ENCODE measurements around the gene PICALM.

GRCh38 chr11:86089659-86090058 lies 20.8 kb upstream of the PICALM start:
- TF ChIP-seq, protein P1, sequence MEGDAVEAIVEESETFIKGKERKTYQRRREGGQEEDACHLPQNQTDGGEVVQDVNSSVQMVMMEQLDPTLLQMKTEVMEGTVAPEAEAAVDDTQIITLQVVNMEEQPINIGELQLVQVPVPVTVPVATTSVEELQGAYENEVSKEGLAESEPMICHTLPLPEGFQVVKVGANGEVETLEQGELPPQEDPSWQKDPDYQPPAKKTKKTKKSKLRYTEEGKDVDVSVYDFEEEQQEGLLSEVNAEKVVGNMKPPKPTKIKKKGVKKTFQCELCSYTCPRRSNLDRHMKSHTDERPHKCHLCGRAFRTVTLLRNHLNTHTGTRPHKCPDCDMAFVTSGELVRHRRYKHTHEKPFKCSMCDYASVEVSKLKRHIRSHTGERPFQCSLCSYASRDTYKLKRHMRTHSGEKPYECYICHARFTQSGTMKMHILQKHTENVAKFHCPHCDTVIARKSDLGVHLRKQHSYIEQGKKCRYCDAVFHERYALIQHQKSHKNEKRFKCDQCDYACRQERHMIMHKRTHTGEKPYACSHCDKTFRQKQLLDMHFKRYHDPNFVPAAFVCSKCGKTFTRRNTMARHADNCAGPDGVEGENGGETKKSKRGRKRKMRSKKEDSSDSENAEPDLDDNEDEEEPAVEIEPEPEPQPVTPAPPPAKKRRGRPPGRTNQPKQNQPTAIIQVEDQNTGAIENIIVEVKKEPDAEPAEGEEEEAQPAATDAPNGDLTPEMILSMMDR (IDR thresholded peaks at IDR 0.05) = no peak
- no peak for TF ChIP-seq POLR2A (IDR thresholded peaks at IDR 0.05)

Data from tibial nerve (tissue), 3 donors.